Measurements from ENCODE around the gene ABI2. TPM values are rescaled to one million over a fixed set of nuclear protein-coding genes. Genes with fewer than 3 reads are reported as not detected.

Gene ABI2
- total RNA-seq, 1 donor: 58.3 TPM

GRCh38 chr2:203310688-203311436 is 17.3 kb upstream of the ABI2 start:
- no peak overlapping the region for H3K4me3 ChIP-seq (ENCODE audit: low read depth, low read length)
- TF ChIP-seq, protein P1, sequence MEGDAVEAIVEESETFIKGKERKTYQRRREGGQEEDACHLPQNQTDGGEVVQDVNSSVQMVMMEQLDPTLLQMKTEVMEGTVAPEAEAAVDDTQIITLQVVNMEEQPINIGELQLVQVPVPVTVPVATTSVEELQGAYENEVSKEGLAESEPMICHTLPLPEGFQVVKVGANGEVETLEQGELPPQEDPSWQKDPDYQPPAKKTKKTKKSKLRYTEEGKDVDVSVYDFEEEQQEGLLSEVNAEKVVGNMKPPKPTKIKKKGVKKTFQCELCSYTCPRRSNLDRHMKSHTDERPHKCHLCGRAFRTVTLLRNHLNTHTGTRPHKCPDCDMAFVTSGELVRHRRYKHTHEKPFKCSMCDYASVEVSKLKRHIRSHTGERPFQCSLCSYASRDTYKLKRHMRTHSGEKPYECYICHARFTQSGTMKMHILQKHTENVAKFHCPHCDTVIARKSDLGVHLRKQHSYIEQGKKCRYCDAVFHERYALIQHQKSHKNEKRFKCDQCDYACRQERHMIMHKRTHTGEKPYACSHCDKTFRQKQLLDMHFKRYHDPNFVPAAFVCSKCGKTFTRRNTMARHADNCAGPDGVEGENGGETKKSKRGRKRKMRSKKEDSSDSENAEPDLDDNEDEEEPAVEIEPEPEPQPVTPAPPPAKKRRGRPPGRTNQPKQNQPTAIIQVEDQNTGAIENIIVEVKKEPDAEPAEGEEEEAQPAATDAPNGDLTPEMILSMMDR (IDR thresholded peaks at IDR 0.05; ENCODE audit: insufficient read depth, low read depth, low read length): no peak
- no peak for DNase-seq (ENCODE audit: low read depth)

DNA sequence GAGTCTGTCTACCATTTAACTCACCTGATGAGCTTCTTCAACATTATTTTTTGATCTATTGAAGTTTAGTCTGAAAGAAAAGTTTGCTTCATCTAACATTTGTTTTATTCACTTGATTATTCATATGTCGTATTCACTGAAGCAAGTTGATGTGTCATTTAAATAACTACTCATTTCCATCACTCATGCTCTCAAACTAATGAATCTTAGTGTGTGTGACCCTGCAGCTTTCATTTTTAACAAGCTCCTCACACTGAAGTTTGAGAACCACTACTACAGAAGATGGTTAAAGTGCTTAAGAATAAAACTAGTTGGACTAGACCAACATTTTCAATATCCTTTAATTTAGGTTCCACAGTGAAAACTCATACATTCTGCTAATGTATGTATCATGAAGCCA is 1.8 kb upstream of the ABI2 start:
- TF ChIP-seq, protein P1 (IDR thresholded peaks at IDR 0.05; ENCODE audit: insufficient read depth, low read depth, low read length): no peak
- no peak overlapping the region for H3K4me3 ChIP-seq (ENCODE audit: low read depth, low read length)
- DNase-seq (ENCODE audit: low read depth): no peak

- peak overlapping the region; percentile 80 for H3K4me3 ChIP-seq (ENCODE audit: low read depth, low read length)
- no peak for DNase-seq (ENCODE audit: low read depth)
- TF ChIP-seq, protein P1 (IDR thresholded peaks at IDR 0.05; ENCODE audit: insufficient read depth, low read depth, low read length): no peak
Measured at GRCh38 chr2:203327582-203327900, 653 bp upstream of the ABI2 start.

GRCh38 chr2:203328760-203329540 is 756 bp downstream of the ABI2 start:
- DNase-seq (ENCODE audit: low read depth): peak; percentile 30
- TF ChIP-seq, protein P1 (IDR thresholded peaks at IDR 0.05; ENCODE audit: insufficient read depth, low read depth, low read length): no peak
- peak overlapping the region; percentile 80 for H3K4me3 ChIP-seq (ENCODE audit: low read depth, low read length)

GRCh38 chr2:203330434-203330833 is 2.2 kb downstream of the ABI2 start:
- H3K4me3 ChIP-seq (ENCODE audit: low read depth, low read length): peak overlapping the region; percentile 80
- TF ChIP-seq, protein P1 (IDR thresholded peaks at IDR 0.05; ENCODE audit: insufficient read depth, low read depth, low read length): no peak
- DNase-seq (ENCODE audit: low read depth): peak; percentile 73

GRCh38 chr2:203338322-203338721 is 10.1 kb downstream of the ABI2 start:
- no peak overlapping the region for H3K4me3 ChIP-seq (ENCODE audit: low read depth, low read length)
- DNase-seq (ENCODE audit: low read depth): no peak
- TF ChIP-seq, protein P1 (IDR thresholded peaks at IDR 0.05; ENCODE audit: insufficient read depth, low read depth, low read length): no peak

Measured in fibroblast of villous mesenchyme (primary cell).